Fibroblast of lung (primary cell): Measurements from ENCODE around the gene ZNF516. TPM values are rescaled to one million over a fixed set of nuclear protein-coding genes. Genes with fewer than 3 reads are reported as not detected.
A peak's percentile ranks its signal among the peaks of the same experiment; 100 is the strongest.

Experiments used
- DNase-seq, 2 donors: peaks; one replicate each; pipeline versions ENCODE4 v3.0.0 to v3.0.0-alpha.2; 2010; ENCODE audit warnings: low read depth in 2 of 2
- H2AFZ ChIP-seq: 2 replicates; pipeline ENCODE4 v1.5.1; 2012; ENCODE audit warnings: low read length, control low read depth, inconsistent platforms
- H3K27ac ChIP-seq: 2 replicates; pipeline ENCODE4 v1.5.1; 2011; ENCODE audit warnings: low read length, control low read depth; ENCODE audit not compliant: insufficient read depth
- H3K27me3 ChIP-seq: 2 replicates; pipeline ENCODE4 v1.5.1; 2011; ENCODE audit warnings: mild to moderate bottlenecking, low read length; ENCODE audit not compliant: control insufficient read depth, insufficient read depth
- H3K36me3 ChIP-seq: 2 replicates; pipeline ENCODE4 v1.5.1; 2011; ENCODE audit warnings: low read length; ENCODE audit not compliant: control insufficient read depth, insufficient read depth
- H3K4me1 ChIP-seq: 2 replicates; pipeline ENCODE4 v1.5.1; 2011; ENCODE audit warnings: low read length; ENCODE audit not compliant: control insufficient read depth, insufficient read depth; ENCODE audit errors: extremely low read depth
- H3K4me2 ChIP-seq: 2 replicates; pipeline ENCODE4 v1.5.1; 2011; ENCODE audit warnings: low read length, control low read depth; ENCODE audit not compliant: insufficient read depth; ENCODE audit errors: extremely low read depth
- H3K4me3 ChIP-seq, 4 experiments: fragments of 200-600 bp in 1 of 4; sonication (generic) in 1 of 4; replicated peaks in 1 of 4; 2 replicates each; pipeline ENCODE4 v1.5.1; 2011 to 2016; ENCODE audit warnings: low read length in 4 of 4, low read depth in 3 of 4, mild to moderate bottlenecking in 3 of 4, control low read depth in 2 of 4, inconsistent platforms in 1 of 4, mixed read lengths in 1 of 4; ENCODE audit not compliant: insufficient read depth in 1 of 4; ENCODE audit errors: control extremely low read depth in 1 of 4
- H3K79me2 ChIP-seq: 2 replicates; pipeline ENCODE4 v1.5.1; 2012; ENCODE audit warnings: mild to moderate bottlenecking, low read length, inconsistent platforms; ENCODE audit not compliant: control insufficient read depth, insufficient read depth
- H3K9ac ChIP-seq: 2 replicates; pipeline ENCODE4 v1.5.1; 2011; ENCODE audit warnings: mild to moderate bottlenecking, low read length, control low read depth; ENCODE audit not compliant: insufficient read depth
- H3K9me3 ChIP-seq: 2 replicates; pipeline ENCODE4 v1.5.1; 2012; ENCODE audit warnings: low read depth, low read length; ENCODE audit not compliant: control insufficient read depth, insufficient read depth
- H4K20me1 ChIP-seq: 2 replicates; pipeline ENCODE4 v1.5.1; 2011; ENCODE audit warnings: low read length; ENCODE audit not compliant: control insufficient read depth, insufficient read depth; ENCODE audit errors: extremely low read depth
- CTCF ChIP-seq, 2 donors: IDR thresholded peaks in 1 of 2; conservative IDR thresholded peaks in 1 of 2; 1 replicate in 1 of 2; 2 replicates in 1 of 2; pipeline ENCODE4 v1.5.1; 2011 to 2012; ENCODE audit warnings: low read length in 2 of 2, control low read depth in 1 of 2, inconsistent platforms in 1 of 2, low read depth in 1 of 2, mild to moderate bottlenecking in 1 of 2
- EZH2 ChIP-seq: IDR thresholded peaks from 2 replicates; pipeline ENCODE4 v1.5.1; 2012; ENCODE audit warnings: low read length, control low read depth, mild to moderate bottlenecking; ENCODE audit errors: missing control alignments
- polyA plus RNA-seq, 2 donors: library from polyadenylated mRNA; depleted of rRNA in 1 of 2; stranded (reverse) in 1 of 2; unstranded in 1 of 2; fragments of >200 nt; gene quantifications; 2 replicates each; pipeline ENCODE4 v1.2.1, GENCODE V29; 2011 to 2012; ENCODE audit warnings: missing spikeins in 1 of 2
- total RNA-seq: library from RNA; depleted of rRNA; stranded (reverse); fragments of >200 nt; gene quantifications from 2 replicates; pipeline ENCODE4 v1.2.1, GENCODE V29; 2014

The ZNF516 gene
- total and polyA plus RNA-seq, 2 donors (not counting 1 experiment from before 2014, with no cell fraction given): 7.9 to 32.7 TPM

- Histone ChIP-seq H3K9ac (no peak overlapping the region), H2AFZ (no peak overlapping the region), H3K4me2 (peak overlapping the region; percentile 17), H3K27ac (no peak overlapping the region), H4K20me1 (no peaks in the 10 kb centered on the region), H3K4me1 (peaks cover 3% of the 10 kb centered on the region), H3K27me3 (no peaks in the 10 kb centered on the region), H3K36me3 (no peaks in the 10 kb centered on the region), H3K4me3 (no peak overlapping the region), H3K79me2 (no peaks in the 10 kb centered on the region), H3K9me3 (no peaks in the 10 kb centered on the region)
- TF ChIP-seq EZH2 (no peak), CTCF (conservative IDR thresholded peaks at IDR 0.05 in 1 of 2, IDR thresholded peaks at IDR 0.05 in 1 of 2; ENCODE audit: low read depth in 1 of 2, low read length in 2 of 2) (peak; percentile 87 to 91)
- DNase-seq: peak; percentile 48 to 77
Observed at GRCh38 chr18:76349067-76349715, 145.9 kb downstream of the ZNF516 start.

DNA sequence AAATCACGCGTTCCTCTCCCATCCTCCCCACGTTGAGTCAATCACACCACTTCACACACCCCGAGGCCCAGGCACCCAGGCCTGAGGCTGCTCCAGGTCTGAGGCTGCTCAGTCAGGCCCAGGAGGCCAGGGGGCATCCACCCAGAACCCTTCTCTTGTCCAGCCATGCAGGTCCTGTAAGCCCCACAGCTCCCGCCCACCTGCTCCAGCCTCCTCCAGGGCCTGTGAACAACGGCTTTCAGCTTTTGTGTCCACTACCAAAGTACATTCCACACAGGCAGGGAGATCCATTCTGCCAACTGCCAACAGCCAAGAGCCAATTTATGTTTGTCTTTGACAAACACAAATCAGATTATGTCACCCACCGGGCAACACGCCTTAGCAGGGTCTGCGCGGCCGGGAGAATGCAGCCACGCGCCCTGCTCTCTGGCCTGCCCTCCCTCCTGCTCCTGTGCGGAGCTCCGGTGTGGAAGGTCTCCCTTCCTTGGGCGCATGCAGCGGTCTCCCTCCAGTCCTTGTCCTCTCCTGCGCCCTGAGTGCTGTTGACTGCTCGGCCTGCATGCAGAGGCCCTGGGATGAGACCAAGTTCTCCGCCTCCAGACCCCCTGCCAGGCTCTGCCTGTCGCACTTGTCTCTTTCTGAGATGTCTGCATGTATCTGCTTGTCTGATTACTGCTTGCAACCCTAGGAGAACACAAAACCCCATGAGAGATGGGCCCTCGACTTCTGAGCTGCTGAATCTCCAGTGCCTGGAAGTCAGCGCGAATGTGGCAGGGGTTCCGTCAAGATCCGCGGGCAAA is 146.6 kb downstream of the ZNF516 start:
- Histone ChIP-seq H3K36me3 (no peaks in the 10 kb centered on the region), H2AFZ (no peak overlapping the region), H3K9ac (no peak overlapping the region), H3K4me3 (no peak overlapping the region), H4K20me1 (no peaks in the 10 kb centered on the region), H3K27ac (no peak overlapping the region), H3K4me2 (peak overlapping the region; percentile 17), H3K4me1 (peaks cover 3% of the 10 kb centered on the region), H3K9me3 (no peaks in the 10 kb centered on the region), H3K27me3 (no peaks in the 10 kb centered on the region), H3K79me2 (no peaks in the 10 kb centered on the region)
- TF ChIP-seq CTCF (conservative IDR thresholded peaks at IDR 0.05 in 1 of 2, IDR thresholded peaks at IDR 0.05 in 1 of 2; ENCODE audit: low read depth in 1 of 2, low read length in 2 of 2) (no peak), EZH2 (no peak)
- DNase-seq: no peak

- Histone ChIP-seq H2AFZ (no peak overlapping the region), H3K4me1 (peaks cover 2% of the 10 kb centered on the region), H3K36me3 (no peaks in the 10 kb centered on the region), H3K27ac (no peak overlapping the region), H3K4me3 (no peak overlapping the region), H3K27me3 (no peaks in the 10 kb centered on the region), H3K4me2 (no peak overlapping the region), H3K79me2 (no peaks in the 10 kb centered on the region), H3K9me3 (no peaks in the 10 kb centered on the region), H4K20me1 (no peaks in the 10 kb centered on the region), H3K9ac (no peak overlapping the region)
- TF ChIP-seq EZH2: no peak
- no peak for TF ChIP-seq CTCF (conservative IDR thresholded peaks at IDR 0.05 in 1 of 2, IDR thresholded peaks at IDR 0.05 in 1 of 2; ENCODE audit: low read depth in 1 of 2, low read length in 2 of 2)
- DNase-seq: no peak
Observed at GRCh38 chr18:76347341-76347740, 147.7 kb downstream of the ZNF516 start.
